ENCODE results near the gene C1QTNF6.

Gene C1QTNF6

GRCh38 chr22:37190262-37190780 is 2.3 kb upstream of the C1QTNF6 start:
- DNase-seq (ENCODE audit: low read depth): no peak

- DNase-seq (ENCODE audit: low read depth): no peak
Observed at GRCh38 chr22:37188901-37189466, 937 bp upstream of the C1QTNF6 start.

GRCh38 chr22:37187552-37187890 is 526 bp downstream of the C1QTNF6 start:
- DNase-seq (ENCODE audit: low read depth): no peak

GRCh38 chr22:37186997-37187522 is 987 bp downstream of the C1QTNF6 start:
- no peak for DNase-seq (ENCODE audit: low read depth)

- DNase-seq (ENCODE audit: low read depth): no peak
Observed at GRCh38 chr22:37186228-37186996, 1.6 kb downstream of the C1QTNF6 start.

- no peak for DNase-seq (ENCODE audit: low read depth)
Observed at GRCh38 chr22:37185646-37186227, 2.3 kb downstream of the C1QTNF6 start.

- no peak for DNase-seq (ENCODE audit: low read depth)
Observed at GRCh38 chr22:37184816-37185541, 3.1 kb downstream of the C1QTNF6 start.

GRCh38 chr22:37184380-37184755 is 3.7 kb downstream of the C1QTNF6 start:
- no peak for DNase-seq (ENCODE audit: low read depth)

- no peak for DNase-seq (ENCODE audit: low read depth)
Observed at GRCh38 chr22:37183432-37184379, 4.3 kb downstream of the C1QTNF6 start.

GRCh38 chr22:37182949-37183245 is 5.2 kb downstream of the C1QTNF6 start:
- no peak for DNase-seq (ENCODE audit: low read depth)

GRCh38 chr22:37182101-37182948 is 5.7 kb downstream of the C1QTNF6 start:
- no peak for DNase-seq (ENCODE audit: low read depth)

- no peak for DNase-seq (ENCODE audit: low read depth)
Observed at GRCh38 chr22:37181681-37182080, 6.4 kb downstream of the C1QTNF6 start.

- no peak for DNase-seq (ENCODE audit: low read depth)
Observed at GRCh38 chr22:37180531-37181231, 7.4 kb downstream of the C1QTNF6 start.

- no peak for DNase-seq (ENCODE audit: low read depth)
Observed at GRCh38 chr22:37179622-37180420, 8.2 kb downstream of the C1QTNF6 start.

- no peak for DNase-seq (ENCODE audit: low read depth)
Observed at GRCh38 chr22:37179126-37179470, 8.9 kb downstream of the C1QTNF6 start.

GRCh38 chr22:37178350-37179125 is 9.5 kb downstream of the C1QTNF6 start:
- DNase-seq (ENCODE audit: low read depth): no peak

GRCh38 chr22:37177755-37178154 is 10.3 kb downstream of the C1QTNF6 start:
- no peak for DNase-seq (ENCODE audit: low read depth)

GRCh38 chr22:37177221-37177620 is 10.8 kb downstream of the C1QTNF6 start:
- DNase-seq (ENCODE audit: low read depth): no peak

Measured in activated T-helper 9 cell treated with anti-CD3 and anti-CD28 coated beads, Interleukin-2, amount 50 U/mL, for 16 hours (primary cell).